Epithelial cell of esophagus (primary cell): ENCODE results near the gene CPAMD8.

ENCODE experiments used
- DNase-seq: peaks from one replicate; pipeline ENCODE4 v3.0.0; 2010; ENCODE audit warnings: low read depth
- H3K4me3 ChIP-seq: 2 replicates; pipeline ENCODE4 v1.5.1; 2011; ENCODE audit warnings: mild to moderate bottlenecking, low read length, control low read depth
- TF ChIP-seq, protein P1 (sequence below): IDR thresholded peaks from 2 replicates; pipeline ENCODE4 v1.5.1; 2011; ENCODE audit warnings: low read depth, mild to moderate bottlenecking, low read length, control low read depth, inconsistent platforms; ENCODE audit not compliant: insufficient read depth; ENCODE audit errors: missing control alignments

Gene CPAMD8

GRCh38 chr19:16874250-16874977, 152.2 kb downstream of the CPAMD8 start:
- TF ChIP-seq, protein P1, sequence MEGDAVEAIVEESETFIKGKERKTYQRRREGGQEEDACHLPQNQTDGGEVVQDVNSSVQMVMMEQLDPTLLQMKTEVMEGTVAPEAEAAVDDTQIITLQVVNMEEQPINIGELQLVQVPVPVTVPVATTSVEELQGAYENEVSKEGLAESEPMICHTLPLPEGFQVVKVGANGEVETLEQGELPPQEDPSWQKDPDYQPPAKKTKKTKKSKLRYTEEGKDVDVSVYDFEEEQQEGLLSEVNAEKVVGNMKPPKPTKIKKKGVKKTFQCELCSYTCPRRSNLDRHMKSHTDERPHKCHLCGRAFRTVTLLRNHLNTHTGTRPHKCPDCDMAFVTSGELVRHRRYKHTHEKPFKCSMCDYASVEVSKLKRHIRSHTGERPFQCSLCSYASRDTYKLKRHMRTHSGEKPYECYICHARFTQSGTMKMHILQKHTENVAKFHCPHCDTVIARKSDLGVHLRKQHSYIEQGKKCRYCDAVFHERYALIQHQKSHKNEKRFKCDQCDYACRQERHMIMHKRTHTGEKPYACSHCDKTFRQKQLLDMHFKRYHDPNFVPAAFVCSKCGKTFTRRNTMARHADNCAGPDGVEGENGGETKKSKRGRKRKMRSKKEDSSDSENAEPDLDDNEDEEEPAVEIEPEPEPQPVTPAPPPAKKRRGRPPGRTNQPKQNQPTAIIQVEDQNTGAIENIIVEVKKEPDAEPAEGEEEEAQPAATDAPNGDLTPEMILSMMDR: no peak
- DNase-seq: no peak
- H3K4me3 ChIP-seq: no peak overlapping the region

- H3K4me3 ChIP-seq: no peak overlapping the region
- DNase-seq: no peak
- TF ChIP-seq, protein P1: no peak
Observed at GRCh38 chr19:16873594-16873993, 153.0 kb downstream of the CPAMD8 start.

- no peak overlapping the region for H3K4me3 ChIP-seq
- TF ChIP-seq, protein P1: no peak
- no peak for DNase-seq
Observed at GRCh38 chr19:16872728-16873127, 153.9 kb downstream of the CPAMD8 start.

DNA sequence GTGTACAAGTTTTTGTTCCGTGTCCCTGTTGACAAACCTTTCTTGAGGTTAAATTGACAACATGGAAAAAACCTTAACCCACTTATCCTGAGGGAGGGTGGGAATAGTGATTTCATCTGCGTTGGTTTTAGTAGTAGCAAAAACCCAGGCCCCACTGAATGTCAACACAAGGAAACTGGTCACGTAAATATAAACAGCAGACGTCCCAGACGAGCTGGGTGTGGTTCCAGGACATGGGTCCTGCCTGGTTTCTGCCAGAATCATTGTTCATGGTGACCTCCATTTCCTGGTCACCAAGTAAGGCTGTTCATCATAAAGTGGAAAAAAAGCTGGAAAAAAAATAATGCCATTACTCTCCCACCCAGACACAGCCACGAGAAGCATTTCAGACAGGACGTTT, 154.7 kb downstream of the CPAMD8 start:
- H3K4me3 ChIP-seq: no peak overlapping the region
- DNase-seq: no peak
- TF ChIP-seq, protein P1: no peak

- no peak for DNase-seq
- TF ChIP-seq, protein P1: no peak
- no peak overlapping the region for H3K4me3 ChIP-seq
Observed at GRCh38 chr19:16869331-16869972, 157.2 kb downstream of the CPAMD8 start.

DNA sequence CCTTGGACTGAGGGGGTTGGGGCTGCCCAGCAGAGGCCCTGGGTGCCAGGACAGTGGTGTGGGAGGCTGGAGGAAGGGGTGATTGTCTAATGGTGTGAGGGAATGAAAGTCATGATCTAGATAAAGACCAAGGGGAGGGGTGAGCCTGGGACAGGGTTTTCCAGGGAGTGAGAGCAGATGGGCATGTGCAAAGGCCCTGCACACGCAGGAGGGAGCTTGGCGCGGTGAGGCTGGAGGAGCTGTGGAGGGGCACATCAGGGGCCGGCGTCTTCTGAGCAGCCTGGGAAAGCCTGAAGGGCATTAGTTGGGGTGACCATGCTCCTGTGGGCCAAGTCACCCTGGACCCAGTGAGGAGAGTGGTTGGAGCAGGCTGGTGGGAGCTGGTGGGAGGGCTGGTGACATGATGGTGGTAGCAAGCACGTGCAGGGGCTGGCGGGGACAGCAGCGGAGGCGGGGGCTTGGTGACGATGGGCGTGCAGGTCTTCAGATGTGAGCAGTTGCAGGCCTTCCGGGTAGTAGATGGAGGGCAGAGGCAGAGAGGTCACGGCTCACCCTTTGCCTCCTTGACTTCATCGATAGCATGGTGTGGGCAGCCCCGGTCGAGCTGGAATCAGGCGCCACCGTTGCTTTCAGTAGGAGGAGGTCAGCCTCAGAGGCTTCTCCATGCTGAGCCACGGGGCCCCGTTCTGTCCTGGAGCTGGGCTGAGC, 158.0 kb downstream of the CPAMD8 start:
- no peak overlapping the region for H3K4me3 ChIP-seq
- TF ChIP-seq, protein P1: no peak
- no peak for DNase-seq
